ENCODE data around the gene TEX52.

The TEX52 gene

GRCh38 chr12:2832550-2833127 is 24.2 kb downstream of the TEX52 start:
- no peak for DNase-seq (ENCODE audit: low read depth in 2 of 2)

DNA sequence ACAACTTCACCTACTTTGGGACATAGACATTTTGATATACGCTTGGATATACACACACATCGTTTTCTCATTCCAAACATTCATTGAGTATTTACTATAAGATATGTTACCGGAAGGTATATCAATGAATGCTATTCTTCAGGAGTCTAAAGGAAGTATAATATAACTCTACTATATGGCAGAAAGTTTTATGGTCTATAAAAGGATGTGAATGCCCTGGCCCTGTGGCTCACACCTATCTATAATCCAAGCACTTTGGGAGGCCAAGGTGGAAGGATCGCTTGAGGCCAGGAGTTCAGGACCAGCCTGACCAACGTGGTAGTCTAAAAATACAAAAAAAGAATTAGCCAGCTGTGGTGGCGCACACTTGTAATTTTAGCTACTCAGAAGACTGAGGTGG is 27.6 kb downstream of the TEX52 start:
- no peak for DNase-seq (ENCODE audit: low read depth in 2 of 2)

DNA sequence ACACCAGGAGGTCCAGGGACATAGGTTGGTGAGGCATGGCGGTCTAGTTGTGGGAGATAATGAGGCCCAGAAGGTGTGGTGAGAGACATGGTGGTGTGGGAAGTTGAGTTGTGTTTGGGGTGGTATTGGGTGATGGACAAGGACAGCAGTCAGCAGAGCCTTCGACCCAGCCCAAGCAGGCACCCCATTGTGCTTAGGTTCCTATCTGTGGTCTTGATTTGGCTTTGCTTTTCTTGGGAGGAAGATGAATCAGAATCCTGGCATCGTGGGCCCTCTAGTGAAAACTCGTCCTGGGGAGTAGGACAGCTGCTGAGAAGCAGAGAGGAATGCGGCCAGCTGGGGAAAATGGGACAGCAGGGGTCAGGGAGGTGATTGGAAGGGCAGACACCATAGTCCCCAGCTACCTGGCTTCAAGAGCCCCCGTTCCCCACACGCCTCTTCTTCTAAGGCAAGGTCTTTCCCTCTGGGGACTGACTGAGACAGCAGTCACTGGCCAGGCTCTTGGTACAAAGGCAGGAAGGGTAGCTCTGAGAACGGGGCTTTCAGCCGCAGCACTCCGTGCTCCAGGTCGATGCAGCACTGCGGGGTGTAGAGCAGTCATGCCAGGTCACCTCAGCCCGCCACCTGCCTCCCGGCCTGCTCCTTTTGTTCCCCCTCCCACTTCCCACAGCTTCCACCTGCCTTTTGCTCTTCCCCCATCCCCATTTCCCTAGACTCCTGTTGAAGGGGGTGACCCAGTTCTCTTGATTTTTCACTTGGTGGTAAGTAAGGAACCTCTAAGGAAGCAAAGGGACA is 29.9 kb downstream of the TEX52 start:
- no peak for DNase-seq (ENCODE audit: low read depth in 2 of 2)

DNA sequence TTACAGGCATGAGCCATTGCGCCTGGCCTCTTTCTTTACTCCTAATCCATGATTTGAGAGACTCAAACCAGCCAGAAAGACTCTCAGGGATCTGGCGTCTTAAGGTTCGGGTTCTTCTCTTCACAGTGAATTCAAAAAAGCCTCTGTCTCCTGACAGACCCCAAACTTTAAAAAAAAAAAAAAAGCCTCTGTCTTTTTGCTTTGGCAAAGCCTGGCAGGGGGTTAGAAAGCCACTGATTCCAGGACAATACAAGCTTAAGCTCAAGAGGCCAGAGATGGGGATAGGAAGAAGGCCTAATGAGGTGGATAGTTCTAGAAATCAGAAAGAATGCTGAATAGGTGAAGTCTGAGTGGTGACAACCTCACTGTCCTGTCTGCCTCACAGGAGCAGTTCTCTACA is 30.8 kb downstream of the TEX52 start:
- DNase-seq (ENCODE audit: low read depth in 2 of 2): no peak

DNA sequence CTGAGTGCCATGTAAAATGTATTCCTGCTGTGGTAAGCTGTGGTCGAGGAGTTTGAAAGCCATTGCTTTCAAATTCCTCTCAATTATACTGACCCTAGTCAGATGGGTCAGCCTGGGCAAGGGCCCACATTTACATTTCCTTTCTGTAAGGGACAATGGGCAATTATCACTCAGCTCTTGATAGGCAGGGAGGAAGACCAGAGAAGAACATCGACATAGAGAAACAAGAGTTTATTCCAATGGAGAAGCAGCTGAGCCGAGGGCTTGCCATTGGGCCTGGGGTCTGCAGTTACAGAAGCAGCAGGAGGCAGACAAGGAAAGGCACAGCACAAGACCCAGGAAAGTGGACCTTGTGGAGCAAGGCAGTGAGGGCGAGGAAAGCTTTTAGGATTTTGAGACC is 31.7 kb downstream of the TEX52 start:
- DNase-seq (ENCODE audit: low read depth in 2 of 2): no peak

DNA sequence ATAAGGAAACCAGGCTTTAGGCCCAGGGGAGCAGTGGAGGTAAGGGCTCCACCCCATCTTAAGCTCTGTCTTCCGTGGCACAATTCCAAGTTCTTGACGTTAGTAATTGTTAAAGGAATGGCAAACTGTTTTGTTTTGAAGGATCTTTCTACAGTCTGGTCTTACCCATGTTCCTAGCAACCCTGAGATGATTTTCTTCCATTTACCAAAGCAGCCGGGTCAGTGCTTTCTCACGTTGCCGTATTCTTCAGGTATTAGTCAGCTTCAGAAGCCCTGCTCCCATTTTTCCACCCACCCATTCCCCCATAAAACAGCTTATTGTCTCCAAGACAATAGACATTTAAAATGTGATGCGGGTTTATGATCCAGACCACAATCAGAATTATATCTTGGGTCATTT is 32.3 kb downstream of the TEX52 start:
- DNase-seq (ENCODE audit: low read depth in 2 of 2): no peak

DNA sequence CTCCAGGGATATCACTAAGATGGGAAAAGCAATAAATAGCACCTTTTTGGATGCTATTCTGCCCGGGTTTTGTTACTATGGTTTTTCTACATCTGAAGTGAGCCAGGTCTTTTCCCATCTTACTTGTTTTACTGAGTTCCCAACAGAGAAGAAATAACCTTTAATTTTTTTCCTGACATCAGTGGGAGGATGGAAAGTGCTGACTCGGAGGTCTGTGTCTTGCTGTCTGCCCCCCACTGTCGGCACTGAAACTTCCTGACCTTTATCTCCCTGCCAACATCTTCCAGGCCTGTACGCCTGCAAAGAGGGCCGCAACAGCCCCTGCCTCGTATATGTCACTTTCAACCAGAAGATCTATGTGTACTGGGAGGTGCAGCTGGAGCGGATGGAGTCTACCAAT is 33.4 kb downstream of the TEX52 start:
- DNase-seq (ENCODE audit: low read depth in 2 of 2): no peak

DNA sequence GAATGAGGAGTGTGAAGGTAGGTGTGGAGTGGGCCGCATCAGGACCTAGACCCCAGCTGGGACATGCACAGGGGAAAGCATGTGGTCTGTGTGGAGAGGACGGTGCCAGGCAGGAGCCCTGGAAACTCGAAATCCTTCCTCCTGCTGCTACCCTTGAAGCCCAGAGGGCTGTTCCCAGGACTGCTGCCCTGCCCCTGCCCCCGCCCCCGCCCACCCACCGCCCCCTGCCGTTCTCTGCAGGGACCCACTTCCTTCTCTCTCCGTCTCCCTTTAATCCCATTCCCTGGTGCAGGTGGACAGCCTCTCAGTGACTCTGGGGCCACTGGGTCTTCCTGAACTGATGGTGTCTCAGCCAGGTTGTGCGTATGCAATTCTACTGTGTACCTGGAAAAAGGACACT is 36.4 kb downstream of the TEX52 start:
- no peak for DNase-seq (ENCODE audit: low read depth in 2 of 2)

GRCh38 chr12:2819810-2820209 is 37.0 kb downstream of the TEX52 start:
- no peak for DNase-seq (ENCODE audit: low read depth in 2 of 2)

GRCh38 chr12:2813214-2814185 is 43.3 kb downstream of the TEX52 start:
- DNase-seq (ENCODE audit: low read depth in 2 of 2): no peak

GRCh38 chr12:2812290-2813213 is 44.3 kb downstream of the TEX52 start, which contains the start of gene ITFG2:
ITFG2 (plus strand) TSS chr12:2812668; CDS start chr12:2812761, 93 bp downstream.
- DNase-seq (ENCODE audit: low read depth in 2 of 2): peak; percentile 89 to 95

DNA sequence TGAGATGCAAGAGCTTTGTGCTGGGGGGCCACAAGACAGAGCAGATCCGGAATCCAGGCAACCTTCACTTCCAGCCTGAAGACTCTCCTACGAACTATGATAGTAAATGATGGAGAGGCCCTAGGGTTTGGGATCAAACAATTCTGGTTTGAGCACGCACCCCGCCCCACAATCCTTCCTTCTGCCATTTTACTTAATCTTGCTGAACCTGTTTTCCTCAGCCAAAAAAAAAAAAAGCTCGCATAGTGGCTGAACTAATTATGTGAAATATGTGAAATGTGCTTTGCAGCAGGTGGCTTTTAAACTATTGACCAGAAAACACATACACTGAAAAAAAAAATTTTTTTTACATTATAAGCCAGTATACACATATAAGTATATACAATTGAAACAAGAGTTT is 45.0 kb downstream of the TEX52 start:
- no peak for DNase-seq (ENCODE audit: low read depth in 2 of 2)

- DNase-seq (ENCODE audit: low read depth in 2 of 2): no peak
Measured at GRCh38 chr12:2806700-2807099, 50.1 kb downstream of the TEX52 start.

DNA sequence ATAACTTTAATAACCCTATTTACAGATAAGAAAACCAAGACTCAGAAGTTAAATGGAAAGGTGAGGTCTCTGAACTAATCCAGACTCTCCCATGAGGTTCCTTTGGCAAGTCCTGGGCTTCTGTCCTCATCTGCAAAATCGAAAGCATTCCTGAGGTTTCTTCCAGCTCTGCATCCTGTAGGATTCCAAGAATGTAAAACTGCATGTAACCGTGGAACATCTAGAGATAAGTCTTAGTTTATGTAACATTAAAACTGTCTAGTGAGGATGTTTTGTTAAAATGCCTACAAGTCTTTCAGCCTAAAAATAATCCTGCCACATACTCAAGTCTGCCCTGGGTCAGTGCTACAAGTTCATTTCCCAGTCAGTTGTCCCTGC is 51.7 kb downstream of the TEX52 start:
- DNase-seq (ENCODE audit: low read depth in 2 of 2): no peak

DNA sequence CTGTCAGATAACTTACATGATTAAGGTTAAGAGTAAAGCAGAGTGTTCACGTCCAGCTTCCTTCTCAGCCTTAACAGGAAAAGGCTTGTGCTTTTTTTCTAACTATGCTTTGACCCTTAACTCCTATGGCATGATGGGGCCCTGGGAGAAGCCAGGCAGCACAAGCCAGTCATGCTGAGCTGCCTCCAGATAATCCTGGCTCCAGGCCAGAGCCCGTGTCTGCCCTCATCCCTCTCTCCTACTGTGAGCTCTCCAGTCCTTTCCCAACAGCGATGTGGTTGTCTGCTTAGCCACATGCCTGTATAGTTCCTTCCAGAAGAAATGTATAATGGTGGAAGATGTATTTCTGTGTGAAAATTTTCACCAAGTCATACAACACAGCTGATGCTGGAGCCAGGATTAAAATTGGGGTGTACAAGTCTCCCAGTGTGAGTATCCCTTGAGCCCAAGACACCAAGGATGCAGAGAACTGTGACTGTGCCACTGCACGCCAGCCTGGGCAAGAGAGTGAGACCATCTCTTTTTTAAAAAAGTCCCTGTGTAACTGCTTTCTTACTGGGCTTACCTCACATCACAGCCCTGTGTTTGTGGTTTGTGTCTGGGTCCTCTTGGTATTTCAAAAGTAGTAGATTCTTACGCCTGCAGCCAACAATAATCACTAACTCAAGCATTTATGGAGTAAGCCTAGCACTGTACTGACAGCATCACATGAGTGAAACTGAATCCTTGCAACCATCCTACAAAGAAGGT is 52.3 kb downstream of the TEX52 start:
- DNase-seq (ENCODE audit: low read depth in 2 of 2): no peak

GRCh38 chr12:2803635-2804392 is 53.0 kb downstream of the TEX52 start:
- DNase-seq (ENCODE audit: low read depth in 2 of 2): no peak

- no peak for DNase-seq (ENCODE audit: low read depth in 2 of 2)
Measured at GRCh38 chr12:2801044-2801783, 55.6 kb downstream of the TEX52 start.

- DNase-seq (ENCODE audit: low read depth in 2 of 2): no peak
Measured at GRCh38 chr12:2800046-2800570, 56.7 kb downstream of the TEX52 start.
